K562 (cell line): ENCODE data around the gene JPT2. TPM values are rescaled to one million over a fixed set of nuclear protein-coding genes. Genes with fewer than 3 reads are reported as not detected.
A peak's percentile ranks its signal among the peaks of the same experiment; 100 is the strongest.

Experiments
- ATF3 ChIP-seq, 2 experiments: fragments of 450-650 bp in 1 of 2; sonication (generic) in 1 of 2; formaldehyde crosslinking in 1 of 2; IDR thresholded peaks in 1 of 2; conservative IDR thresholded peaks in 1 of 2; 2 replicates each; pipeline versions ENCODE4 v1.6.1 to v1.8.1; 2016 to 2023; ENCODE audit warnings: mild to moderate bottlenecking in 2 of 2, moderate library complexity in 2 of 2, inconsistent platforms in 1 of 2, missing genetic modification reagents in 1 of 2
- MGA ChIP-seq: fragments of 450-650 bp; IDR thresholded peaks from 2 replicates; pipeline ENCODE4 v1.6.1; 2016; ENCODE audit warnings: mild to moderate bottlenecking, moderate library complexity
- TBL1XR1 ChIP-seq, 2 experiments: IDR thresholded peaks; 2 replicates each; pipeline ENCODE4 v1.6.1; 2012; ENCODE audit warnings: improper control_type of control experiment in 2 of 2, low read length in 2 of 2, mild to moderate bottlenecking in 1 of 2
- TCF3 ChIP-seq: sonication (generic); formaldehyde crosslinking; IDR thresholded peaks from 2 replicates; pipeline ENCODE4 v1.4.0; 2020; ENCODE audit warnings: mild to moderate bottlenecking, missing genetic modification reagents
- U2AF2 ChIP-seq: fragments of 200-400 bp; formaldehyde crosslinking; optimal IDR thresholded peaks from 2 replicates; pipeline ENCODE3; 2017; ENCODE audit warnings: low read depth, mild to moderate bottlenecking, low read length
- polyA plus RNA-seq, 8 experiments: library from polyadenylated mRNA; depleted of rRNA in 4 of 8; stranded (reverse) in 5 of 8; unstranded in 3 of 8; fragments of >200 nt; fragmentation: Nextera tagmentation in 2 of 8; fragmentation: Illumina TruSeq in 1 of 8; extraction: Ambion mirVana in 2 of 8; extraction: Trizol in 1 of 8; gene quantifications; 2 replicates each; pipeline versions ENCODE4 v1.2.1 to v1.2.3, GENCODE V29; 2011 to 2014; ENCODE audit warnings: inconsistent platforms in 1 of 8, missing spikeins in 1 of 8
- total RNA-seq, 7 experiments: library from RNA; depleted of rRNA in 6 of 7; stranded (reverse); fragments of >200 nt in 6 of 7; fragmentation: Illumina TruSeq in 2 of 7; extraction: Trizol in 2 of 7; gene quantifications; 2 replicates each; pipeline versions ENCODE4 v1.2.1 to v1.2.3, GENCODE V29; 2011 to 2021; ENCODE audit warnings: low replicate concordance in 1 of 7

JPT2 gene
- total and polyA plus RNA-seq, 9 of the 15 experiments (the other 6 are each of a cell fraction or from before 2014, with no cell fraction given) = 25.5 to 133 (median 106) TPM

GRCh38 chr16:1696863-1697262 is 18.8 kb downstream of the JPT2 start (continued):
- 0 out of 2 replicates have a peak, but pooled peaks have one; percentile 19 for TF ChIP-seq MGA
- TF ChIP-seq U2AF2 = no peak
- TF ChIP-seq ATF3 (IDR thresholded peaks at IDR 0.05) = no peak
- TF ChIP-seq ATF3 (CRISPR knock-in tag; conservative IDR thresholded peaks at IDR 0.05) = no peak
- TF ChIP-seq TCF3 = no peak
- no peak for TF ChIP-seq TBL1XR1 (IDR thresholded peaks at IDR 0.05; ENCODE audit: low read length in 2 of 2)
